ENCODE data around the gene MAN1A2.

The MAN1A2 gene

GRCh38 chr1:117362986-117363385 is 4.3 kb upstream of the MAN1A2 start:
- FAIRE-seq, result no peak

DNA sequence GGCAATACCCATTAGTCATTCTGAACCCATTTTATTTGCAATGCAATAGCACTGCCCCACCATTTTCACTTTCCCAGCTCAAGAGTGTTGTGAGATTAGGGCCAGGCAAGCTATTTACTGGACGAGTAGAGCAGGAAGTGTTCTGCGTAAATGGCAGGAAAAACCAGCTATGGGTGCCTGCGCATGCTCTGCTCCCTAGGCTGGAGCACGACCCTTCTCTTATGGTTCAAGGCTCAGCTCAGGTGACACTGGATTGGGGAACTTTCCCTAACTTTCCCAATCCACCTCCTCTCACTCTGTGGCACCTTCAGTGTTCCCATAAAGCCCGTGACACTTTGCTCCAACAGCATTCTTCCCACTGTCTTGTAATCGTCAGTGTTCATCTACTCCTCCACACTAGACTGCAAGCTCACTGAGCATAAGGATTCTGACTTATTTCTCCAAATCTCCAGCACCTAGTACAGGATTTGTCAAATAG is 3.6 kb upstream of the MAN1A2 start:
- no peak for FAIRE-seq

- no peak for FAIRE-seq
Observed at GRCh38 chr1:117364240-117364639, 3.0 kb upstream of the MAN1A2 start.

GRCh38 chr1:117365350-117366176 is 1.7 kb upstream of the MAN1A2 start:
- no peak for FAIRE-seq

DNA sequence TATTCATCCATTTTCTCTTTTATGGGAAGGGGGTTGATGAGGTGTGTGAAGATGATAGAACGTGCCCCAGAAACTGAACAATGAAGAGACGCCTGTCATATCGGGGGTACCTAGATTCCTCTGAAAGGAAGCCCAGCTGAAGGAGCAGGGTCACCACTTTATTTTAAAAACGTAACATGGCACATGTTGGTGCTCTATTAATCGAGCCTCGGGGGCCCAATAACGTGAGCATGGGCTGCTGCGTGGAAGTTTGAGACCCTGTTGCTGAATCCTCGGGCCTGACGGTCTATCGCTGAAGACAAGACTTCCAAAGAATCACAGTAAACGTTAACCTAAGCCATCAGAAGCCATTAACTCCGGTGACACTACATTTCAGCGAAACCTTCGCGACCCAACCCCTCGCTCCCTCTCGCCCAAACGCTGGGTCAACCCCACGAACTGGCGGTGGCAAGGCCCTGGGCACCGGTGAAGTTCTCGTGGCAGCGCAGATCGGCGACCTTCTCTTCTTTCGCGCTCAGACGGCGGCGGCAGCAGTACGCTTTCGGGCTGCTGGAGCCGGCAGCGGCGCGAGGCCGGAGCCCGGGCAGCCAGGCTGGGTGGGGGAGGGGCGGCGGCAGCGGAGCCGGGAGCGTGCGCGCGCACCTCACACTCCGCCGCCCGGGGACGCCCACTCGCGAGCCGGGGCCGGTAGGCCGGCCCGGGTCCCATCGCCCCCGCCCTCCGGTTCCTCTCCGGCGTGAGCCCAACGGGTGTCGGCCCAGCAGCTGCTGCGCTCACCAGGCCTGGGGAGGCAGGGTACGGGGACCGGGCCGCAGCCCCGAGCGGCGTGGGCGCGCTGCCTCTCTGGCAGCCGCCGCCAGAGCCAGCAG is 838 bp upstream of the MAN1A2 start:
- no peak for FAIRE-seq

GRCh38 chr1:117368116-117369108 is 1.2 kb downstream of the MAN1A2 start:
- FAIRE-seq, result no peak

DNA sequence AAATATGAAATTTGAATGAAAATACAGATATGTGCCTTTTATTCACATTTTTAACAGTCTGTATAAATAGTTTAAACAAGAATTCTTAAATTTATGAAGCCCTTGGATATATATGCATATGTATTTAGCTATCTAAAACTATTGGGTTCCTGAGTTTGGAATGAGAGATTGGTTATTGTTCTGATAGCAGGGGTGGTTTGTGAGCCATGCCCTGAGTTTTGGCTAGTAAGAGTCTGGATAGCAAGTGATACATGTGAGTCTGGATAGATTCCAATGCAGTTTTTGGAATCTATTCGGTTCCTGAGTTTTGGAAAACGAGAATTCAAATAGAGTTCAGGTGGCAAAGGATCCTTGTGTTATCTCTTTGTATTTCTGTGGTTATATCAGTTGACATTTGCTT is 2.8 kb downstream of the MAN1A2 start:
- no peak for FAIRE-seq

- no peak for FAIRE-seq
Observed at GRCh38 chr1:117370509-117370908, 3.3 kb downstream of the MAN1A2 start.

GRCh38 chr1:117371441-117372151 is 4.3 kb downstream of the MAN1A2 start:
- FAIRE-seq, result no peak

- FAIRE-seq, result no peak
Observed at GRCh38 chr1:117372863-117373412, 5.7 kb downstream of the MAN1A2 start.

GRCh38 chr1:117373932-117374331 is 6.7 kb downstream of the MAN1A2 start:
- no peak for FAIRE-seq

DNA sequence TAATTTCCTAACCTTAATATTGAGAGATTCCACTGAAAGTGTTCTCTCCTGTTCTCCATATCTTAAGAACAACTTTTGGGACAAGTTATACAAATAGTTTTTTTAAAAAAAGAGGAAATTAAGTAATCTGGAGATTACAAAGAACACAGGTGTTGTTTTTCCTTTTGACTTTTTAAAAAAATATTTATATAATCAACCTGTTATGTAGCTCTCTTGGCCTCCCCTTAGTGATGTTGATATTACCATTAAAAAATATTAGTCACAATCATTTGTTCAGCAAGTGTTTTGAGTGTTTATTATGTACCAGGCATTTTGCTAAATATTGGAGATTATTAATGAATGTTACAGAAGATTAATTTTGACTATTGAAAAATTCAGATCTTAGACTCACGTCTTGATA is 8.1 kb downstream of the MAN1A2 start:
- FAIRE-seq, result no peak

DNA sequence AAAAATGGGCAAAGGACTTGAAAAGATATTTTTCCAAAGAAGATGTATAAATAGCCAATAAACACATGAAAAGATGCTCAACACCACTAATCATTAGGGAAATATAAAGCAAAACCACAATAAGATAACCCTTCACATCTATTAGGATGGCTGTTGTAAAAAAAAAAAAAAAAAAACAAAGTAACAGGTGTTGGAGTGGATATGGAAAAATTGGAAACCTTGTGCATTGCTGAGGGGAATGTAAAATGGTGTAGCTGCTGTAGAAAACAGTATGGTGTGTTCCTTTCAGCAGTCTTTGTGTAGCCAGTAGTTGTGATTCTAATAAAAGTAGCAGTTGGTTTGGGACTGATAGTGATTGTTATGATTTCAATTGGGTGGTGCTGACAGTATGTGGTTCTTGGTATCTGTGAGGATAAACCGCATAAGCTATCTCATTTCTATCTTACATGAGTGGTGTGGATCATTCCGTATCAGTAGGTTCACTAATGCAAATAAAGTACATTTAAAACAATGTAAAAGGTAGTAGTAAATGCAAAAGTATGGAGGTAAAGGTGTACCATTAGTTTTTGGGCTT is 19.9 kb downstream of the MAN1A2 start:
- no peak for FAIRE-seq

DNA sequence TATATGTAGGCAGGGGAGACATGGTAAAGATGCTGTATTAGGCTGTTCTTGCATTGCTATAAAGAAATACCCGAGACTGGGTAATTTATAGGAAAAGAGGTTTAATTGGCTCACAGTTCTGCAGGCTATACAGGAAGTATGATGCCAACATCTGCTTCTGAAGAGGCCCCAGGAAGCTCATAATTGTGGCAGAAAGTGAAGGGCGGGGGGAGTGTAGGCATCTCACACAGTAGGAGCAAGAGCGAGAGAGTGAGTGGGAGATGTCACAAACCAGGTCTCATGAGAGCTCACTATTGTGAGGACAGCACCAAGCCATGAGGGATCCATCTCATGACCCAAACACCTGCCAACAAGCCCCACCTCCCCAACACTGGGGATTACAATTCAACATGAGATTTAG is 21.1 kb downstream of the MAN1A2 start:
- no peak for FAIRE-seq

DNA sequence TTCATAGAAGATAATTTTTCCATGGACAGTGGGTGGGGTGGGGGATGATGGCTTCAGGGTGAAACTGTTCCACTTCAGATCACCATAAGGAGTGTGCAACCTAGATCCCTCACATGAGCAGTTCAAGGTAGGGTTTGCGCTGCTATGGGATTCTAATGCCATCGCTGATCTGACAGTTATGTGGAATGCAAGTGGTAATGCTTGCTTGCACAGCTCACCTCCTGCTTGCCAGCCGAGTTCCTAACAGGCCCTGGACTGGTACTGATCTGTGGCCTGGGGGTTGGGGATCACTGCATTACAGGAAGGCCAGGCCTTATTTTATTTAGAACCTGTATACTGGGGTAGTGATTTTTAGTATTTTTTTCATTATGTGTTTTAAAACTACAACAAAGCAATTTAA is 22.0 kb downstream of the MAN1A2 start:
- FAIRE-seq, result no peak

DNA sequence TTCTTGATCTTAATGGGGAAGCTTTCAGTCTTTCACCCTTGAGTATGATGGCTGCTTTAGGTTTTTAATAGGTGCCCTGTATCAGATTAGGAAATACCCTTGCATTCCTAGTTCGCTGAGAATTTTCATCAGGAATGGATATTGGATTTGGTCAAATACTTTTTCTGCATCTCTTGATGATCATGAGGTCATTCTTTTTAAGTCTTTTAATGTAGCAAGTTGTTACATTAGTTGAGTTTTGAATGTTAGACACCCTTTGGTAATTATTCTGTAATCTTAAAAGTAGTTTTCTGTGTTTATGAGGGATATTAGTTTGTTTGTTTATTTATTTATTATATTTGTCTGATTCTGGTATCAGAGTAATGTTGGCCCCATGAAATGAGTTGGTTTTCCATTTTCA is 22.5 kb downstream of the MAN1A2 start:
- FAIRE-seq, result no peak

- FAIRE-seq, result no peak
Observed at GRCh38 chr1:117392771-117393170, 25.5 kb downstream of the MAN1A2 start.

DNA sequence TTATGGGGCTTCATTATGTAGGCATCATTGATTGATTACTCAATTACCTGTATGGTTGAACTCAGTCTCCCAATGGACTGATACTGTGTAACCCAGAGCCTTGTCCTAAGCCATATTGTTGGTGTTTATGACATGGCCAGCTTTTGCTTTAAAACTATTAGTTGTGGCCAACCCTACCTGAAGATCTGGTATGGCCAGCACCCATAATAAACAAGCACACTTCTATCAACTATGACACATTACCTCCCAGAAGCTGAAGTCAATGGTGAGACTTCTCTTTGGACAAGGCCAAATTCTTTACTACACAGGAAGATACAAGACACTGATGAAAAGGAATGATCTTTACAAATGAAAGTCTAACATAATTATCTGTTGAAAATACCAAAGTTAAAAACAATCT is 28.8 kb downstream of the MAN1A2 start:
- no peak for FAIRE-seq

GRCh38 chr1:117396636-117397035 is 29.4 kb downstream of the MAN1A2 start:
- FAIRE-seq, result no peak

GRCh38 chr1:117398957-117399356 is 31.7 kb downstream of the MAN1A2 start:
- no peak for FAIRE-seq

GRCh38 chr1:117401761-117402160 is 34.5 kb downstream of the MAN1A2 start:
- no peak for FAIRE-seq

Data from endometrium (tissue), 2 donors.